Endothelial cell (in vitro differentiated cells): ENCODE measurements around the gene ZNF407. TPM values are rescaled to one million over a fixed set of nuclear protein-coding genes. Genes with fewer than 3 reads are reported as not detected.

Experiments used
- DNase-seq: peaks from one replicate; pipeline ENCODE4 v3.0.0; 2021; ENCODE audit warnings: low spot score
- H3K27ac Mint-ChIP-seq: one replicate; pipeline ENCODE4 v1.8.0; 2021; ENCODE audit warnings: mixed read lengths, inconsistent platforms; ENCODE audit not compliant: unreplicated experiment
- H3K27me3 Mint-ChIP-seq: one replicate; pipeline ENCODE4 v1.8.0; 2021; ENCODE audit warnings: mild to moderate bottlenecking, moderate library complexity, mixed read lengths, inconsistent platforms; ENCODE audit not compliant: unreplicated experiment
- H3K36me3 Mint-ChIP-seq: one replicate; pipeline ENCODE4 v1.8.0; 2021; ENCODE audit warnings: mild to moderate bottlenecking, low read depth, mixed read lengths, inconsistent platforms; ENCODE audit not compliant: unreplicated experiment
- H3K4me1 Mint-ChIP-seq: one replicate; pipeline ENCODE4 v1.8.0; 2021; ENCODE audit warnings: mild to moderate bottlenecking, mixed read lengths, inconsistent platforms; ENCODE audit not compliant: unreplicated experiment
- H3K4me3 Mint-ChIP-seq: one replicate; pipeline ENCODE4 v1.8.0; 2021; ENCODE audit warnings: mild to moderate bottlenecking, mixed read lengths, inconsistent platforms; ENCODE audit not compliant: unreplicated experiment
- H3K9me3 Mint-ChIP-seq: one replicate; pipeline ENCODE4 v1.8.0; 2021; ENCODE audit warnings: mixed read lengths, inconsistent platforms; ENCODE audit not compliant: unreplicated experiment
- total RNA-seq: library from RNA; stranded (reverse); fragmentation: NEBNext Ultra II Directional; extraction: Animal tissue kit (Norgen Biotek cat#: 25700); gene quantifications from one replicate; pipeline ENCODE4 v1.2.1, GENCODE V29; 2021; ENCODE audit not compliant: unreplicated experiment
- TF ChIP-seq, protein P1 (sequence below): fragments of 200-600 bp; sonication (generic); IDR thresholded peaks from one replicate; pipeline ENCODE4 v1.5.0; 2021; ENCODE audit warnings: antibody characterized with exemption; ENCODE audit not compliant: unreplicated experiment

Gene ZNF407
- total RNA-seq, 1 donor from 2014 or later = 16.8 TPM

DNA sequence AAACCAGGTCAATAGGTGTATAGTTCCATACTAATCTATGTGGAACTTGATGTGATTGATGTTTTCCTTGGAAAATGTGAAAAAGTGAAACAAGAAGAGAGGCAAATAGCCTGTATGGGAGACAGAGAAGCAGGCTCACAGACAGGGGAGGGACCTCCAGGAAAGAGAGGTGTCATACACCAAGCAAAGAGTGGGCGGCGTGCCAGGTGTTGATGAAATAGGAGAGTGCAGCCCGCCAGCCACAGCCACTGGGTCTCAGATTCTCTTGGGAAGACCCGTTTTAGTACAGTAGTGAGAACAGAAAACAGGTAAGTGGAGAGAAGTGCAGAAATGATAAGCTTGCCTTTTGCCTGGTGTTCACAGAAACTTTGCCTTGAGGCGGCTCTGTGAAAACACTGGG is 301.9 kb downstream of the ZNF407 start:
- H3K27me3 Mint-ChIP-seq = no peaks in the 10 kb centered on the region
- TF ChIP-seq, protein P1, sequence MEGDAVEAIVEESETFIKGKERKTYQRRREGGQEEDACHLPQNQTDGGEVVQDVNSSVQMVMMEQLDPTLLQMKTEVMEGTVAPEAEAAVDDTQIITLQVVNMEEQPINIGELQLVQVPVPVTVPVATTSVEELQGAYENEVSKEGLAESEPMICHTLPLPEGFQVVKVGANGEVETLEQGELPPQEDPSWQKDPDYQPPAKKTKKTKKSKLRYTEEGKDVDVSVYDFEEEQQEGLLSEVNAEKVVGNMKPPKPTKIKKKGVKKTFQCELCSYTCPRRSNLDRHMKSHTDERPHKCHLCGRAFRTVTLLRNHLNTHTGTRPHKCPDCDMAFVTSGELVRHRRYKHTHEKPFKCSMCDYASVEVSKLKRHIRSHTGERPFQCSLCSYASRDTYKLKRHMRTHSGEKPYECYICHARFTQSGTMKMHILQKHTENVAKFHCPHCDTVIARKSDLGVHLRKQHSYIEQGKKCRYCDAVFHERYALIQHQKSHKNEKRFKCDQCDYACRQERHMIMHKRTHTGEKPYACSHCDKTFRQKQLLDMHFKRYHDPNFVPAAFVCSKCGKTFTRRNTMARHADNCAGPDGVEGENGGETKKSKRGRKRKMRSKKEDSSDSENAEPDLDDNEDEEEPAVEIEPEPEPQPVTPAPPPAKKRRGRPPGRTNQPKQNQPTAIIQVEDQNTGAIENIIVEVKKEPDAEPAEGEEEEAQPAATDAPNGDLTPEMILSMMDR = no peak
- DNase-seq = no peak

DNA sequence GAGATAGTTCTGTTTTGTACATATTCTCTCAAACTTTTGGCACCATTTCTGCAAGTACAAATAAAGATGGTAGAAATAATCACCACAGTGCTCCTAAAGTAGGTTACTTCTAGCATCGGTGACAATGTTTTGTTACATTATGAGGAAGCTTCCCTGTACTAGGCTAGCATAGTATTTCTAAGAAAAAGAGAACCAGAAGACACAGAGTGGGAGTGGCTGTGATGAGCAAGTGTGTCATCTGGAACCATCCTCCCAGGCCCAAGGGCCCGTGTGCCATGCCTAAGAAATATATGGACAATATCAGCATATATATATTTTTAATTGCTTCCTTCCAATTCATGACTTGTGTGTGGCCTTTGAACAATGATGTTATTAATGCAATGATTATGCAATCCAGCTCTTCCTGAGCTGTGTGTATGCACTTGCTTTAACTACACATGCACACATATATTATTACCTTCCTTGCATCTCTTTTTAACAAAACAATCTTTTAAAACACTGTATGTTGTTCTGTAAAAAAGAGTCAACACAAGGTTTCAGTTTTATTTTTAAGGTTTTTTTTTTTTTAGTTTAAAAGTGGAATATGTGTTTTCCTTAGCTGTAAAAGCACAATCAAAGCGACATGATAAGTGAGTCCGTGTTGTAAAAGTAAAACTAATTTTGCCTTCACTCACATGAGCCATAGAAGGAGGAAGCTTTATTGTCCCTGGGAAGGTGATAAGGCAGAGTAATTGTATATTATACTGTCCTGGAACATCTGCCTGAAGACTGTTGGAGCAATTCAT is 303.9 kb downstream of the ZNF407 start:
- Mint-ChIP-seq H3K4me3 (no peak overlapping the region), H3K27ac (no peak overlapping the region), H3K9me3 (no peaks in the 10 kb centered on the region), H3K36me3 (no peaks in the 10 kb centered on the region), H3K4me1 (peaks cover 12% of the 10 kb centered on the region), H3K27me3 (no peaks in the 10 kb centered on the region)
- TF ChIP-seq, protein P1 = no peak
- DNase-seq = no peak

More for the DNA sequence above, 301.9 kb downstream of the ZNF407 start:
- peaks cover 9% of the 10 kb centered on the region for H3K4me1 Mint-ChIP-seq
- H3K36me3 Mint-ChIP-seq = no peaks in the 10 kb centered on the region
- H3K4me3 Mint-ChIP-seq = no peak overlapping the region
- no peaks in the 10 kb centered on the region for H3K9me3 Mint-ChIP-seq
- H3K27ac Mint-ChIP-seq = no peak overlapping the region

DNA sequence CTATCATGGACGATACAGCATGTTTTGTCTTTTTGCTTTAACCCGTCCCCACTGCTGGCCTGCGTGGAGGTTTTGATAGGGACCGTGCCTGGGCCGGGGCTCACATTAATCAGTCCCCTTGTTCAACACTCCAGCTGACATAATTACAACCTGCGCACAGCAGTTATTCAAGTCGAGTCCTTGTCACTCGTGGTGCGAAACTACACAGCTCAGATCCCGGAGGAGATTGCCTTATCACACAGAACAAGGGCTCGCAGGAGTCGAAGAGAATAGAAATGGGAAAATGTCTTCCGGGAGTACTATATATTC is 304.4 kb downstream of the ZNF407 start:
- TF ChIP-seq, protein P1 = no peak
- peaks cover 12% of the 10 kb centered on the region for H3K4me1 Mint-ChIP-seq
- H3K36me3 Mint-ChIP-seq = no peaks in the 10 kb centered on the region
- H3K4me3 Mint-ChIP-seq = no peak overlapping the region
- no peak for DNase-seq
- no peaks in the 10 kb centered on the region for H3K27me3 Mint-ChIP-seq
- H3K9me3 Mint-ChIP-seq = no peaks in the 10 kb centered on the region
- no peak overlapping the region for H3K27ac Mint-ChIP-seq

DNA sequence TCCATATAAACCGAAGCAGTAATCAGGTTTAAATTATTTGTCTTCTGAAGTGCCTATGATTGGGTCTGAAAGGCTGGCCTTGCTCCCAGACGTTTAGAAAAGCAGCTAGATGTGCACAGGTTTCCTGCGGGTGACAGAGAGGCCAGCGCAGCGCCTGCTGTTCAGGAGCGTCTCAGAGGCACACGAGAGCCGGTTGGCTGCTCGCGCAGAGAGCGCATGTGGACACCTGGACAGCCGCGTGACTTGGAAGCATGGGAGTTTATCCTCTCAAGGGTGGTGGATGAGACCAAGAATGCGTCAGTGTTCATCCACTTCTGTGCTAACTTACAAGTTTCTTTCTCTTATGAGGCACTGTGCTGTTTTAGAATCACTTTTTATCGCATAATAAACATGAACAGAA is 307.6 kb downstream of the ZNF407 start:
- TF ChIP-seq, protein P1 = no peak
- no peak for DNase-seq
- H3K36me3 Mint-ChIP-seq = no peaks in the 10 kb centered on the region
- H3K4me3 Mint-ChIP-seq = no peak overlapping the region
- no peaks in the 10 kb centered on the region for H3K9me3 Mint-ChIP-seq
- H3K27me3 Mint-ChIP-seq = no peaks in the 10 kb centered on the region
- H3K27ac Mint-ChIP-seq = no peak overlapping the region
- H3K4me1 Mint-ChIP-seq = peaks cover 3% of the 10 kb centered on the region

DNA sequence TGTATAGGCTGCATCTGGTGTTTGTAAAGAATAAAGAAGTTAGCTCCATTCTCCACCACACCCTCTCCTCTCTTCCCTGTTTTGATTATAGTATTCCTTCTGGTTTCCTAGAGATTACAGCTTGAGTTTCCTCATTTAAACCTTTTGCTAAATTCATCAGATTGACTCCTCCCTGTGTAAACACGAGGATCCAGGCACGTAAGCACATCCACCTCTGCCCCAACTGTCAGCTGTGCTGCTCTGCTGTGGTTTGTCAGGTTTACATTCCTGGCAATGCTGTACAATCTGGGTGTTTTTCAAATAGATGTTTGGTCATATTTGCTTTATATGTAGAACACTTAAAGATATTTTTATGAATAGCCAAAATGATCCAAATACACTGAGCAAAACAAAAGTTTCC is 308.5 kb downstream of the ZNF407 start:
- Mint-ChIP-seq H3K4me1 (peaks cover 3% of the 10 kb centered on the region), H3K36me3 (no peaks in the 10 kb centered on the region), H3K27ac (no peak overlapping the region), H3K9me3 (no peaks in the 10 kb centered on the region), H3K4me3 (no peak overlapping the region), H3K27me3 (no peaks in the 10 kb centered on the region)
- TF ChIP-seq, protein P1 = no peak
- no peak for DNase-seq
